BLaER1 (cell line): ENCODE data around the gene CD36.

ENCODE experiments used
- H3K27ac ChIP-seq: shearing (Covaris generic); formaldehyde crosslinking; 2 replicates; pipeline ENCODE4 v1.8.1; 2022
- H3K27me3 ChIP-seq: shearing (Covaris generic); formaldehyde crosslinking; 2 replicates; pipeline ENCODE4 v1.8.1; 2022
- H3K36me3 ChIP-seq: shearing (Covaris generic); formaldehyde crosslinking; 2 replicates; pipeline ENCODE4 v1.8.1; 2022
- H3K4me1 ChIP-seq: shearing (Covaris generic); formaldehyde crosslinking; 2 replicates; pipeline ENCODE4 v1.8.1; 2022
- H3K4me2 ChIP-seq: shearing (Covaris generic); formaldehyde crosslinking; 2 replicates; pipeline ENCODE4 v1.8.1; 2022
- H3K4me3 ChIP-seq: shearing (Covaris generic); formaldehyde crosslinking; 2 replicates; pipeline ENCODE4 v1.8.1; 2022
- H3K9ac ChIP-seq: shearing (Covaris generic); formaldehyde crosslinking; 2 replicates; pipeline ENCODE4 v1.8.1; 2022
- H3K9me3 ChIP-seq: shearing (Covaris generic); formaldehyde crosslinking; 2 replicates; pipeline ENCODE4 v1.8.1; 2022
- H4K20me1 ChIP-seq: shearing (Covaris generic); formaldehyde crosslinking; 2 replicates; pipeline ENCODE4 v1.8.1; 2022
- Cebpa-rat ChIP-seq: shearing (Covaris generic); IDR thresholded peaks from 2 replicates; pipeline ENCODE4 v1.8.1; 2022

Gene CD36

DNA sequence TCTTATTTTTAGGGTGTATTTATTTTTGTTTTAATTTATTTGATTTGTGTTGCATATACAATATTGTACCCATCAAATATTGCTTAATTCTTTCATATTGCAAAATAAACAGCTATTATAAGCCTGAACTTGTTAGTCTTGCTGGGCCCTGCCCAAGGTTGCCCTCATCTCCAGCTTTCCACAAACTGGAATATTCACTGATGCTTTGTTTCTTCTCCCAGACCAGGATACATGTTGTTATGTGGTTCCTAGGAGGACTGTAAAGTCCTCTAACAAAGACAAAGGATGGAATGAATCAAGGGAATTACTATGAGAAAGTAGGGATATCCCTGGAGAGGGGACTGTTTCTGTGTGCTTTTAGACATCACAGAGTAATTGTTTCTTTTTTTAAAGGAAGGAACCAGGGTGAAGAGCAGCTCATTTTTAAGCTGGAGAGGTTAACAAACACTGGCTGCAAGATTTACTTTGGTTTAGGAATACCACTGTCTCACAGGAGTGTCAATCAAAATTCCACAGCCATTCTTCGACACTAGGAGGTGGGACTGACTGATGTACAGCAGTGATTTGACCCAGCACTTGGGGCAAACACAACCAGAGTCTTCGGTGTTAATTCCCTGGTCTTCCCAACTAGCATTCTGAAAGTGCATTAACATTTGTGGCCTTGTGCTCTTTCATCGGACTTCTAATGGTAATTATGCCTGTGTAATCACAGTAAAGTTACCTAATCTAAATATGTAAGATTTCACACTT is 14.8 kb upstream of the CD36 start:
- Histone ChIP-seq H3K4me3 (no peak overlapping the region), H3K36me3 (no peaks in the 10 kb centered on the region), H3K9me3 (no peaks in the 10 kb centered on the region), H3K9ac (no peak overlapping the region), H3K4me1 (no peaks in the 10 kb centered on the region), H4K20me1 (no peaks in the 10 kb centered on the region), H3K4me2 (no peak overlapping the region), H3K27me3 (no peaks in the 10 kb centered on the region), H3K27ac (no peak overlapping the region)
- TF ChIP-seq Cebpa-rat = no peak

DNA sequence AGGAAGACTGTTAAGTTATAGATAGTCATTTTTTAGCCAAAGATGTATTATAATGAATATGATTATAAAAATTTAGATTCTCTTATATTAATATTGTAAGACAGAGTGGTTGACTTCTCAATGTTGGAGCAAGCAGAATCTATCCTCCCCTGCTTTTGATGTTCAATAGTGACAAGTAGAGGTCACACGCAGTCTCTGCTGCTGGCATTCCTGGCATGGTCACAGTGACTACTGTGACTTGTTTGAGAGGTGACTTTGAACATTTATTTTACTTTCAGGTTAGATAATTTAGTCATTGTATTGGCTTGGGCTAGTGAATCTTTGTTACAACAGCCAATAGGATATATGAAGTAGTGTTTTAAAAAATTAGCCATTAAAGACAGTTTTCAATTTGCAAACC is 13.7 kb upstream of the CD36 start:
- H3K4me3 ChIP-seq = no peak overlapping the region
- H3K36me3 ChIP-seq = no peaks in the 10 kb centered on the region
- no peaks in the 10 kb centered on the region for H3K4me1 ChIP-seq
- H3K9me3 ChIP-seq = no peaks in the 10 kb centered on the region
- H3K27me3 ChIP-seq = no peaks in the 10 kb centered on the region
- TF ChIP-seq Cebpa-rat = no peak
- no peak overlapping the region for H3K9ac ChIP-seq
- H3K27ac ChIP-seq = no peak overlapping the region
- no peak overlapping the region for H3K4me2 ChIP-seq
- H4K20me1 ChIP-seq = no peaks in the 10 kb centered on the region

DNA sequence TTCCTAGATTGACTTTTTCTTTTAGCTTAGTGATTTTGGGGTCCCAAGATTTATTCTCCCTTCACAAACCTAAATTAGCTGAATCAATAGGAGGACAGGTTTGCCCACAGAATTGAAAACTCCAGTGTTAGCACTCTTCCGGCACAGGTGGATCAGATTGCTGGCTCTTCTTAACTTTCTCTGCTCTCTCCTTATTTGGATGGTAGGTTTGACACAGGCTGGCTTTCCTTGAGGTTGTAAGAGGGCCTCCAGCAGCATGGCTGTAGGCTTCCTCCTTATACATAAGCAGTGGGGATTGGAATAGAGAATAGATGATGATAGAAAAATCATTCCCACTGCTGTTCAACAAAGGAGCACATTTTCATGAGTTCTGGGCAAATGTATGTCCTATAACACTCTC is 9.4 kb upstream of the CD36 start:
- H3K27me3 ChIP-seq = no peaks in the 10 kb centered on the region
- no peak for TF ChIP-seq Cebpa-rat
- H3K4me3 ChIP-seq = no peak overlapping the region
- H3K9ac ChIP-seq = no peak overlapping the region
- H4K20me1 ChIP-seq = no peaks in the 10 kb centered on the region
- H3K9me3 ChIP-seq = no peaks in the 10 kb centered on the region
- H3K36me3 ChIP-seq = no peaks in the 10 kb centered on the region
- no peaks in the 10 kb centered on the region for H3K4me1 ChIP-seq
- no peak overlapping the region for H3K4me2 ChIP-seq
- H3K27ac ChIP-seq = no peak overlapping the region

DNA sequence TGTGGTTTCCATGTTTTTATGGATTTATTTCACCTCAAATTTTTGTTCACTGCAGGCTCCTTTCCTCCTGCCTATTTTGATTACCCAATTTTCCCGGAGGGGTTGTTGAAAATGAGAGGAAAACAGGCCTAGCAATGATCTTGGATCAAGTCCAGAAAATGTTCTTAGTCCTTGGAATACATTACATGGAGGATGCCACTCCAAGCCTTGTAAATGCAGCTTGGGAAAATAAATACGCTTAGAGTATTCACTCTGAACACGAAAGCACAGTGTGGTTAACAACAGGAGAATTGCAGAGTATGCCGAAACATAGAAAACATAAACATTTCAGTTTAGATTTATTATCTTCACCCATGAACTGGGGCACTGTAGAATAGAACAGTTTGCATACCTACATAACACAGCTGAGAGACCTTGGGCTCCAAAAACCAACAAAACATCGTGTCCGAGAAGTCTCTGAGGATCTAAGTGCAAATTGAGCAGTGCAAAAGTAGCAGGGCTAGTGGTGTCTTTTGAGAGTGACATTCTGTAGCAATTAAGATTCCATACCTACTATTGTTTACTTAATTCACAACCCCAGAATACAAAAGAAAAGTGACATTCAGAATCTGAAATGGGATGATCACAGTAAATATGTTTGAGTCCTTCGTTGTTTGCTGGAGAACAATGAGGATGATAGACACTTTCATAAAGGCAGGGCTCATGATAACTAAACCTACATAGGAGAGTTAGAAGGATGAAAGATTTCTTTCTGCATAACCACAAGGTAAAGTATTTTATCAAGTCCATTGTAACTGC is 7.6 kb upstream of the CD36 start:
- no peak overlapping the region for H3K9ac ChIP-seq
- TF ChIP-seq Cebpa-rat = no peak
- no peaks in the 10 kb centered on the region for H3K9me3 ChIP-seq
- no peak overlapping the region for H3K27ac ChIP-seq
- H4K20me1 ChIP-seq = no peaks in the 10 kb centered on the region
- no peak overlapping the region for H3K4me2 ChIP-seq
- no peak overlapping the region for H3K4me3 ChIP-seq
- H3K27me3 ChIP-seq = no peaks in the 10 kb centered on the region
- H3K36me3 ChIP-seq = no peaks in the 10 kb centered on the region
- H3K4me1 ChIP-seq = no peaks in the 10 kb centered on the region

DNA sequence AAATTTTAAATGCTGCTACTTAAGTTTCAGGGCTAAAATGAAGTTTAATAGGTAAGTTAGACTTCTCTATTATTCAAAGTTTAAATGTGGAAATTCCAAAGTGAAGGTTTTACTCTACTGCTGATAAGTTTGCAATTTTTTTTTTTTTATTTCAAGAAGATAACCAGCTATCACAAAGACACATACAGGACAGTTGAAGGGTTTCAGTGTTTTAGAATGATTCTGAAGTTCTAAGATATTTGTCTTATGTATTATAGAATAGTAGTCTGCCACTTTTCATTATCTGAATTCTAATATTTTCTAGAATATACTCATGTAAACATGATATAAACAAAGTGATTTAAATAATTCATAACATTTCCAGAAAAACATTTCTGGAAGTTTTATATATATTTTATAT is 7.0 kb upstream of the CD36 start:
- H3K4me1 ChIP-seq = no peaks in the 10 kb centered on the region
- H3K9me3 ChIP-seq = no peaks in the 10 kb centered on the region
- no peaks in the 10 kb centered on the region for H3K27me3 ChIP-seq
- H3K9ac ChIP-seq = no peak overlapping the region
- H3K4me3 ChIP-seq = no peak overlapping the region
- H3K27ac ChIP-seq = no peak overlapping the region
- H3K4me2 ChIP-seq = no peak overlapping the region
- TF ChIP-seq Cebpa-rat = no peak
- H4K20me1 ChIP-seq = no peaks in the 10 kb centered on the region
- H3K36me3 ChIP-seq = no peaks in the 10 kb centered on the region

DNA sequence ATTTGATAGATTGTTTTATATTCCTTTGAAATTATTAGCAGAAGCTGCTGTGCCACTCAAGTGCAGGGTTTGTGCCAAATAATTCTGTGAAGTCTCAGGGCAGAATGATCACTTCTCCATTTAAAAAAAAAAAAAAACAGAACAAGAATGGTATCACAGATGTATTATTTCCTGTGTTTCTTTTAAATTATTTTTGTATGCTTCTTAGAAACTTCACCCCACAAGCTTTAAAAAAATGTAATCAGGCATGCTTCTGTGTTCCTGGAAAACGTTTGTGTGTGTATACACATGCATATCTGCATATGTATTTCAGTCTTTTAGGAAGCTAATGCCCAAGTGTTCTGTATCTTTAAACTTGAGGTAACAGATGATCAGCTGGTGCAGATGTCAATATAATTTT is 6.3 kb upstream of the CD36 start:
- H3K4me3 ChIP-seq = no peak overlapping the region

DNA sequence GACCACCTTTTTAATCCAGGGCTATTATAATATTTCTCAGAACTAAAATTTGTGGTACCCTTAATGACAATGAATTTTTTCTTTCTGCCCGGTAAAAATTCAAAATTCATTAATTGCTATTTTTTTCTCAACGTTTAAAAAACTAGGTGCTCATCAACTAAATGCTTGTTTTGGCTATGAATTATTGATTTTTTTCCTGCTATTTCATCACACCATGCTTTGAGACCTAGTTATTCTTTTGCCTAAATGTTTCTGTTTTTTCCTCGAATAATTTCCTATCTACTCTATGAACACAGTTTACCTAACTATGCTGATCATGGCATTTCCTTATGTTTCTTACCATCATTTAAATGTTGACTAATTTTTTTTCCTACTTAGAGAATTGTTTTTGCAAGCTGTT is 5.6 kb upstream of the CD36 start:
- no peak overlapping the region for H3K27ac ChIP-seq
- H4K20me1 ChIP-seq = no peaks in the 10 kb centered on the region
- no peak overlapping the region for H3K4me3 ChIP-seq
- H3K4me2 ChIP-seq = no peak overlapping the region
- no peak for TF ChIP-seq Cebpa-rat
- H3K9me3 ChIP-seq = no peaks in the 10 kb centered on the region
- no peaks in the 10 kb centered on the region for H3K4me1 ChIP-seq
- no peak overlapping the region for H3K9ac ChIP-seq
- no peaks in the 10 kb centered on the region for H3K36me3 ChIP-seq
- no peaks in the 10 kb centered on the region for H3K27me3 ChIP-seq

More for the DNA sequence above, 6.3 kb upstream of the CD36 start:
- no peaks in the 10 kb centered on the region for H3K27me3 ChIP-seq
- H3K9me3 ChIP-seq = no peaks in the 10 kb centered on the region
- no peaks in the 10 kb centered on the region for H3K36me3 ChIP-seq
- no peak for TF ChIP-seq Cebpa-rat
- no peak overlapping the region for H3K9ac ChIP-seq
- H3K4me2 ChIP-seq = no peak overlapping the region
- H3K27ac ChIP-seq = no peak overlapping the region
- H4K20me1 ChIP-seq = no peaks in the 10 kb centered on the region
- no peaks in the 10 kb centered on the region for H3K4me1 ChIP-seq

DNA sequence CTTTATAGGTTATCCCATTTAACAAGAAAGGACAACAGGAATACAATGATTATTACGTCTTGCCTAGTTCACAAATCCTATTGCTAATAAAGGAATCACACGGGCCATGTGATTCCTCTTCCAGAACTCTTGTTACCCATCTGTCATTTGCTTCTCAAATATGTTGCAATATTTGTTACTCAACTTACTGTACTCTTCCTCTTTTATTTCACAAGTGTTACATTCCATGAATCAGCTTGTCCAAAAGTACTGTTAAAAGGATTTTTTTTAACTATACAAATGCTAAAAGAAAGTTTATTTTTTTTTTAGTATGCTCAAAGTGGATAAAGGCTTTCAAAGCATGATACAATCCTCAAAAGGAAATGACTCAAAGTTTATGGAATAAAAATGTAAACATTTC is 3.9 kb upstream of the CD36 start:
- Histone ChIP-seq H3K4me2 (no peak overlapping the region), H3K4me3 (no peak overlapping the region), H3K4me1 (no peaks in the 10 kb centered on the region), H3K9me3 (no peaks in the 10 kb centered on the region), H3K27ac (no peak overlapping the region), H3K36me3 (no peaks in the 10 kb centered on the region), H4K20me1 (no peaks in the 10 kb centered on the region), H3K27me3 (no peaks in the 10 kb centered on the region), H3K9ac (no peak overlapping the region)
- TF ChIP-seq Cebpa-rat = no peak

DNA sequence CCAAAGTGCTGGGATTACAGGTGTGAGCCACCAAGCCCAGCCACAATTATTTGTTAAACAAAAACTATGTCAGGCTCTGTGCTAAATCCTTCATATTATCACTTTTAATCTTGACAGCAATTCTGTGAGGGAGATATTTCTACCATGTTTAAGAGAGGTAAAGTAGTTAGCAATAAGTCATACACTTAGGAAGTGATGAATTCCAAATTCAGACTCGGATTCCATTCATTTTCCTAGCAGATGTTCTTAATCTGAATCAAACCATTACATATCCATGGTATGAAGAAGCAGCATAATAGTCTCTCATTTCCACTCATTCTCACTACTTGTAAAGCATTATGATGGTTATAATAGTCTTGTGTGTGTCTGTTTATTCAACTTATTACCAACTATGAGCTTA is 2.9 kb upstream of the CD36 start:
- no peak for TF ChIP-seq Cebpa-rat
- Histone ChIP-seq H4K20me1 (no peaks in the 10 kb centered on the region), H3K27me3 (no peaks in the 10 kb centered on the region), H3K9ac (no peak overlapping the region), H3K36me3 (no peaks in the 10 kb centered on the region), H3K4me2 (no peak overlapping the region), H3K27ac (no peak overlapping the region), H3K4me3 (no peak overlapping the region), H3K4me1 (no peaks in the 10 kb centered on the region), H3K9me3 (no peaks in the 10 kb centered on the region)

DNA sequence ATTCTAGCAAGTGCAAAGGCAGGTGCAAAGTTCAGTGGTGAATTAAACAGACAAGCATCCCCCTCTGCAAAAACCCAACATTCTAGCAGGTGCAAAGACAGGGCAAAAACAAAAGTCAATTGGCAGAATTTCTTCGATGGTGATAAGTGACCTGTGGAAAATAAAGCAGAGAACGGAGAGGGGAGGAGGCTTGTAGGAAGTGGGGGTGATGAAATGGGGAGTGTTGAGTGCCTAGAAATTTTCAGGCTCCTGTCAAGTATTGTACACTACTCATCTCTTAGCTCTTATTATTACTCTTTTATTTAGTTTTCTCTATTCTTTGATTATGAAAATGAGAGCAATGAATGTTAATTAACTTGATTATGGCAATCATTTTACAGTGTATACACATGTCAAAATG is 2.4 kb upstream of the CD36 start:
- Histone ChIP-seq H3K36me3 (no peaks in the 10 kb centered on the region), H4K20me1 (no peaks in the 10 kb centered on the region), H3K27ac (no peak overlapping the region), H3K4me2 (no peak overlapping the region), H3K9me3 (no peaks in the 10 kb centered on the region), H3K4me3 (no peak overlapping the region), H3K27me3 (no peaks in the 10 kb centered on the region), H3K9ac (no peak overlapping the region), H3K4me1 (no peaks in the 10 kb centered on the region)
- no peak for TF ChIP-seq Cebpa-rat
